ENCODE data around the gene TRIM27.
"Not testable (repeated sequence)": the region's sequence is repeated elsewhere in the genome, so short reads cannot be mapped to it uniquely, and the experiment has no call there.

TRIM27 gene

GRCh38 chr6:28896505-28897368, 27.0 kb downstream of the TRIM27 start:
- peak; percentile 54 to 60 (median 58) for DNase-seq

- peak; percentile 94 to 99 (median 98) for DNase-seq
These were observed 28.5 kb downstream of the TRIM27 start for GRCh38 chr6:28895131-28895812.

- no peak for DNase-seq
These were observed 30.5 kb downstream of the TRIM27 start for GRCh38 chr6:28893172-28893799.

GRCh38 chr6:28892525-28892924, 31.3 kb downstream of the TRIM27 start:
- no peak for DNase-seq

- no peak for DNase-seq
These were observed 35.8 kb downstream of the TRIM27 start for GRCh38 chr6:28887796-28888496.

- no peak for DNase-seq
These were observed 37.7 kb downstream of the TRIM27 start for GRCh38 chr6:28886079-28886439.

- peak; percentile 28 to 45 (median 39) for DNase-seq
These were observed 39.2 kb downstream of the TRIM27 start for GRCh38 chr6:28884423-28885131.

- DNase-seq: peak; percentile 65 to 81 (median 76)
These were observed 42.6 kb downstream of the TRIM27 start for GRCh38 chr6:28880894-28881780.

- DNase-seq: no peak
These were observed 43.3 kb downstream of the TRIM27 start for GRCh38 chr6:28880519-28880893.

GRCh38 chr6:28876710-28877109, 47.1 kb downstream of the TRIM27 start:
- no peak for DNase-seq

- DNase-seq: no peak
These were observed 48.5 kb downstream of the TRIM27 start for GRCh38 chr6:28875191-28875747.

- DNase-seq: not testable (repeated sequence)
These were observed 51.5 kb downstream of the TRIM27 start for GRCh38 chr6:28872157-28872817.

- no peak for DNase-seq
These were observed 52.2 kb downstream of the TRIM27 start for GRCh38 chr6:28871335-28872156.

GRCh38 chr6:28868873-28869272, 54.9 kb downstream of the TRIM27 start:
- no peak for DNase-seq

- peak in 2 of 4 experiments; percentile 19 to 42 for DNase-seq
These were observed 56.7 kb downstream of the TRIM27 start for GRCh38 chr6:28867086-28867409.

GRCh38 chr6:28866205-28867085, 57.3 kb downstream of the TRIM27 start:
- DNase-seq: peak; percentile 53 to 80 (median 65)

GRCh38 chr6:28865401-28866204, 58.2 kb downstream of the TRIM27 start:
- DNase-seq: peak; percentile 50 to 75 (median 62)
